22Rv1 (cell line): ENCODE data around the gene CECR2.

ENCODE experiments used
- ZFX ChIP-seq: fragments of 450-650 bp; IDR thresholded peaks from 2 replicates; pipeline ENCODE4 v1.6.1; 2017; ENCODE audit warnings: antibody characterized with exemption, borderline replicate concordance
- TF ChIP-seq, protein P1 (sequence below): fragments of 450-650 bp; IDR thresholded peaks from 2 replicates; pipeline ENCODE4 v1.5.1; 2017; ENCODE audit warnings: mild to moderate bottlenecking

GRCh38 chr22:17451316-17451715 is 82.1 kb downstream of the CECR2 start:
- TF ChIP-seq, protein P1, sequence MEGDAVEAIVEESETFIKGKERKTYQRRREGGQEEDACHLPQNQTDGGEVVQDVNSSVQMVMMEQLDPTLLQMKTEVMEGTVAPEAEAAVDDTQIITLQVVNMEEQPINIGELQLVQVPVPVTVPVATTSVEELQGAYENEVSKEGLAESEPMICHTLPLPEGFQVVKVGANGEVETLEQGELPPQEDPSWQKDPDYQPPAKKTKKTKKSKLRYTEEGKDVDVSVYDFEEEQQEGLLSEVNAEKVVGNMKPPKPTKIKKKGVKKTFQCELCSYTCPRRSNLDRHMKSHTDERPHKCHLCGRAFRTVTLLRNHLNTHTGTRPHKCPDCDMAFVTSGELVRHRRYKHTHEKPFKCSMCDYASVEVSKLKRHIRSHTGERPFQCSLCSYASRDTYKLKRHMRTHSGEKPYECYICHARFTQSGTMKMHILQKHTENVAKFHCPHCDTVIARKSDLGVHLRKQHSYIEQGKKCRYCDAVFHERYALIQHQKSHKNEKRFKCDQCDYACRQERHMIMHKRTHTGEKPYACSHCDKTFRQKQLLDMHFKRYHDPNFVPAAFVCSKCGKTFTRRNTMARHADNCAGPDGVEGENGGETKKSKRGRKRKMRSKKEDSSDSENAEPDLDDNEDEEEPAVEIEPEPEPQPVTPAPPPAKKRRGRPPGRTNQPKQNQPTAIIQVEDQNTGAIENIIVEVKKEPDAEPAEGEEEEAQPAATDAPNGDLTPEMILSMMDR = no peak
- no peak for TF ChIP-seq ZFX
